ENCODE measurements around the gene TMEM120B.

DNA sequence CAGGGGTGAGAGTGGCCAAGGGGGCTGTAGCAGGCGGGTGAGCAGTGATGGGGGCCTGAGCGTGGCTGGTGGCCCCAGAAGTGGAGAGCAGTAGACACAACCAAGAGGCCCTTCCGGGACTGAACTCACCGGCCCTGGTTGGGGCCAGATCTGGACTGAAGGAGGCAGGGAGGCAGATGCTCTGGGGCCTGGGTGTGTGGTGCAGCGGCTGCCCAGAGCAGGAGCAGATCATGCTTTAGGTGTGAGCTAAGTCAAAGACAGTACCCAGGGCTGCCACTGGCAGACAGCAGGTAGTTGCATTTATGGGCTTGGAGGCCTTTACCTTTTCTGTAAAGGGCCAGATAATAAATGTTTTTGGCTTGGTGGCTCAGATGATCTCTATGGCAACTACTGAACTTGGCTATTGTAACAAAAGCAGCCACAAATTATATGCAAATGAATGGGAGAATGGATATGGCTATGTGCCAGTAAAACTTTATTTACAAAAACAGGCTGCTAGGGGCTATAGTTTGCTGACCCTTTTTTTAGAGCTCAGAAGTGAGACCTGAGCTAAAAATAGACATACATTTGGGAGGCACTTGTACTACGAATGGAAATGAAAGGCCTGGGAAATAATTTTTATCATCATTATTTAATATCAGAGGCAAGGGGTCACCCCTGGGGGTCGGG, 116.8 kb downstream of the TMEM120B start:
- TF ChIP-seq CTCF (IDR thresholded peaks at IDR 0.05), result no peak
- TF ChIP-seq POLR2A (IDR thresholded peaks at IDR 0.05), result no peak
- no peak for TF ChIP-seq POLR2AphosphoS5 (IDR thresholded peaks at IDR 0.05; ENCODE audit: insufficient read depth in 1 of 2, low read depth in 1 of 2)
